Stimulated activated CD4-positive, alpha-beta T cell treated with anti-CD3 and anti-CD28 coated beads, Interleukin-4, amount 100 ng/mL, for 48 hours (primary cell): ENCODE data around the gene TRPV3.
"Not testable (repeated sequence)": the region's sequence is repeated elsewhere in the genome, so short reads cannot be mapped to it uniquely, and the experiment has no call there.

Experiments used
- DNase-seq, 2 donors: peaks; one replicate each; pipeline ENCODE4 v3.0.0-alpha.2; 2020; ENCODE audit warnings: low read depth in 2 of 2

TRPV3 gene

GRCh38 chr17:3557768-3558583, at the start of gene TRPV3:
TSS of gene TRPV3 (minus strand) at chr17:3557812. CDS start at chr17:3554850, 2,962 bp downstream.
- peak; percentile 53 to 69 for DNase-seq

DNA sequence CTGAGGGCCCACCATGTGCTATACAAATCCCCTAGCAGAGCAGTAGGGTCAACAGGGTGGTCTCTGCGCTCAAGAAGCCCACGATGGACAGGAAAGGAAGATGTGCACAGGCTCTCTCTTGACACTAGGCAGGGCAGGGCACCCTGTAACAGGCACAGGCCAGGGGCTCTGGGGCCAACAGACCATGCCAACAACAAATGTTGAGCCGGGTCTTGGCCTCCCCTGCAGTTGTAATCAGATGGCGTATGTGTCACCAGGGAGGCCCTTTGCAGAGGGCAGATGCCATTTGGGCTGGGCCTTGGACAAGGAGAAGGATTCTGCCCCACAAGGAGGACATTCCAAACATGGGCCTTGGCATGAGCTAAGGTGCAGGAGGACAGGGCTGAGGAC, 46.3 kb upstream of the TRPV3 start:
- no peak for DNase-seq

DNA sequence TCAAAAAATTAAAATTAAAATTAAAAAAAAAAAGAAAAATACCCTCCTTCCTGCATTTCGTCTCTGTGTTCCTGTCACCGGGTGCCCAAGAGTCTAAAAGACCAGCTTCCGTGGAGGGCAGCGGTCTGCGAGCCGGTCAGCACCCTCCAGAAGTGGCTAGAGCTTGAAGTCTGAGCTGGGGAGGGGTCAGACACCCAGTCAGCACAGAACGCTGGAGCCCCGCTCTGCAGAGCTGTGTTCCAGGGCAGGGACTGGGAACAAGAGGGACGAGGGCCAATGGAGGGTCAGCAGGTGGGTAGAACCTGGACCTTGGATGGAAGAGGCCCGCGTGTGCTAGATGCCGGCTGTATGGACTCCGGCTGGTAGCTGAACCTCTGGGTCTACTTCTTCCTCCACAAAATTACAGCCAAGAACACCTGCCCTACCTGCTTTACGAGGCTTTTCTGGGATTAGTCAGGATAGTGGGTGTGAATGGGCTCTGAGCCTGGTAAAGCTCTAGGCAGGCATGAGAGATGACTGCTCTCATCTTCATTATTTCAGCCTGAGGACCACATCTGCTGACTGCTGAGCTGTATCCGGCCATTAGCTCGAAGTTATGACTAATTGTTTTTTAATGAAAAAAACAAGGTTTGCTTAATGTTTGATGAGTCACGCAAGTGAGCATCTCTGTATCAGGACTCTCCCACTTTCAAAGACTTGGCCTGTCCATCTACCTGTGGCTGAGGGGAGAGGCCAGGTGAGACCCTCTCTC, 45.7 kb upstream of the TRPV3 start:
- no peak for DNase-seq

- peak in 1 of 2 donors; percentile 18 for DNase-seq
These were observed 44.9 kb upstream of the TRPV3 start for GRCh38 chr17:3602499-3602898.

DNA sequence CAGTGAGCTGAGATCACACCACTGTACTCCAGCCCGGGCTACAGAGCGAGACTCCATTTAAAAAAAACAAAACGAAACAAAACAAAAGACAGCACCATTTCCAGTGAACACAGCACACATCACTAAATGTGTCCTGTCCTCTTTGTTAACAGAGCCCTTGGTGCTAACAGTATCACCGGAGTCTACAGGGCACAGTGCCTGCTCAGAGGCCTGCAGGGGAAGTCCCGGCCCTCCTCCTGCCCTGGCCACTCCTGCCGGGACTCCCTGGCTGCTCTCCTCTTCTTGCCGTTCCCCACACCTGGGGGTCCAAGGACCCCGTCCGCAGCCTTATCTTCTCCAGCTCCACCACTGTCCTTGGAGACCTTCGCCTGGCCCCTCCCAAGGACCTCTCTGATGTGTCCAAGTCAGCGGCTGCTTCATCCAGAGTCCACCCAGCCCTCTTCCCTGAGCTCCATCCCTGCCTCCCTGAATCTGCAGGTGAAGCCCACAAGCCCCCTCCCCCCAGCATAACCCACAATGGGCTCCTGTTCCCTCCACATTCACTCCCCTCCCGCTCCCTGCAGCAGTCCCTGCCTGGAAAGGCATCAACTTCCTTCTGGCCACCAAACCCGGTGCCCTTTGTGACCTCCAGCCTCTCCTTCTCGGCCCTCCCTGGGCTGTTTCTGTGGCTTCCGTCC, 43.1 kb upstream of the TRPV3 start:
- DNase-seq = no peak

DNA sequence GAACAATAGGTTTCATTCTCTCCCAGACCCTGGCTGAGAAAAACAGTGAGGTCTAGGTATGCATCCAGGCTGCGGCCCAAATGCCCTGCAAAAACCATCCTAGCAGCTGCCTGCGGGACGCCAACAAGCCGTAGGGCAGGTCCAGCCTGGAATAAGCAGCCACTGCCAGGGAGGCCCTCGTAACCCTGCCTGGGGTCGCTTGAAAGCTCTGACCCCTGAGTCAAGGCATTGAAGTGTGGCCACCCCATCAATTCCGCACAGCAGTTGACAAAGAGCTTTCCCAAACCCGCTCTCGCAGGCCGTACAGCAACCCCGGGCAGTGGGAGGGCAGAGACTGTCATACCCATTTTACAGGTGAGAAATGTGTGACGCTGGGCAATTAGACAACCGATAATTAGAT, 40.5 kb upstream of the TRPV3 start:
- DNase-seq = no peak

DNA sequence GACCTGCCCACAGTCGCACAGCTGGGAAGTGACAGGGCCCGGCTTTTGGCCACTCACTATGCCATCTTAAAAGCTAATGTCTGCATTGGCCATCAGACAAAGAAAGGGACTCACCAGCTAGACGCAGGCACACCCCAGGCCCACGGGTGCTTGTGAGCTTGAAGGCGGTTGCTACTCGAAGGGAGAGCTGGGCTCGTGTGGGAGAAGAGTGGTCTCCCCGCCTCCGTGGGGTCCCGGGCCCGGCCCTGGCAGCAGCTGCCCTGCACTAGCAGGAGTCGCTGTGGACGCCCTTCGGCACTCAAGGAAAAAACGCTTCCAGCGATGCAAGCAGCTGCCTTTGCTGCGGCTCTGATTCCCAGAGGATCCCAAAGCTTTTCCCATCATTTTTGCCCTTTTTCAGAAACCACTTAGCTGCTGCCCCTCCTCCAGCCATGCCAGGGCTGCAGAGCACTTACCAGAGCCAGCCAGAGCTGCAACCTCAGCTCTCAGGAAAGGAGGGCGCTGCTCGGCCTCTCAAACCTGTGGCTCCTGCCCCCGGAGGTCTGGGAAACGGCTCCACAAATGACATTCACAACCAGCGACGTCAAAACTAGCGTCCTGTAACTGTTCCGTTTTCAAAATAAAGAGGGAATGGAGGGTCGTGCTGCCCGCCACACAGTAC, 39.3 kb upstream of the TRPV3 start:
- DNase-seq = no peak

GRCh38 chr17:3594976-3595375, 37.4 kb upstream of the TRPV3 start:
- no peak for DNase-seq

DNA sequence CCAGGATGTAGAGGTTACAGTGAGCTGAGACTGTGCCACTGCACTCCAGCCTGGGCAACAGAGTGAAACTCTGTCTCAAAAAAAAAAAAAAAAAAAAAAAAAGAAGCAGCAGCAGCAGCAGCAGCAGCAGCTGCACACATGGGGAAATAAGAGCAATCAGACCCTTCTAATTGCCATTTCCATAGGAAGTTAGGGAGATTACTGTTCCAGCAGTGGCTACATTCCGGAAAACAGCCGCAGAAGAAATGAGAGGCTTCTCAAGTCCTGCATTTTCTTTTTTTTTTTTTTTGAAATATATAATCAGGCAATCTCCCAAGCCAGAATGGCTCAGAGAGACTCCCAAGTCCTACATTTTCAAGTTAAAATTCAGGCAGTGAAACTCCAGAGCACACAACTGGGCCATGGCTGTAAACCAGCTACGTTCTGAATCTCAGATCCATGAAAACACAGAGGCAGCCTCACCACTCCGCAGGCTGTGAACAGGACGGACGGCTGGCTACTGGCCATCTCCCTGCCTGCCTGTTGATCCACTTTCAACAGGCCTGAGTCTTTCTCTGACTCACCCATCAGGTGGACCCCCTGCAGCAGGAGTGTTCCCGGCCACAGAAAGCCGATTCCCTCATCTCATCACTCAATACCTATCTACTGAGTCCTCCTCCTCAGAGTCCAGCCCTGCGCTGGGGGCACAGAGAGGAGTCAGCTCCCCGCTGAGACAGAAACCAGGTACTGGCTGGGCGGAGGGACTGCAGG, 36.6 kb upstream of the TRPV3 start:
- no peak for DNase-seq

GRCh38 chr17:3593384-3593783, 35.8 kb upstream of the TRPV3 start:
- no peak for DNase-seq

- no peak for DNase-seq
These were observed 34.7 kb upstream of the TRPV3 start for GRCh38 chr17:3592216-3592860.

- no peak for DNase-seq
These were observed 33.2 kb upstream of the TRPV3 start for GRCh38 chr17:3590768-3591167.

DNA sequence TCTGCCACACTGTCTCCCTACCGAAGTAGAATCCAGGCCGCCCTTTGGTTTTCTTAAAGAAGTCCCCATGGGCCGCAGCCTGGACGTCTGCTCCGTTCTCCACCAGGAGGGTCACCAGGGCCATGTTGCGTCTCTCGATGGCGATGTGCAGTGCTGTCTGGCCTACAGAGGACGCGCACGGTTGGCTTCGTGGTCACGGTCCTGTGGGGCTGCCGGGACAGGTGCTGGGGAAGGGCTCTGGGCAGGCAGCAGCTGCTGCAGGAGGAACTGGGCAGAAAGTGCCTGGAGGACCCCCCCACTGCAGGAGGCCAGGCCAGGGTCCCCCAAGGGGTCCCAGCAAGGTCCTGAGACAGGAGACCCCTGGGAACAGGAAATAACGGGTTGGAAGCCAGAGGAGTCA, 32.6 kb upstream of the TRPV3 start:
- DNase-seq = no peak

GRCh38 chr17:3589784-3590183, 32.2 kb upstream of the TRPV3 start:
- DNase-seq = no peak

DNA sequence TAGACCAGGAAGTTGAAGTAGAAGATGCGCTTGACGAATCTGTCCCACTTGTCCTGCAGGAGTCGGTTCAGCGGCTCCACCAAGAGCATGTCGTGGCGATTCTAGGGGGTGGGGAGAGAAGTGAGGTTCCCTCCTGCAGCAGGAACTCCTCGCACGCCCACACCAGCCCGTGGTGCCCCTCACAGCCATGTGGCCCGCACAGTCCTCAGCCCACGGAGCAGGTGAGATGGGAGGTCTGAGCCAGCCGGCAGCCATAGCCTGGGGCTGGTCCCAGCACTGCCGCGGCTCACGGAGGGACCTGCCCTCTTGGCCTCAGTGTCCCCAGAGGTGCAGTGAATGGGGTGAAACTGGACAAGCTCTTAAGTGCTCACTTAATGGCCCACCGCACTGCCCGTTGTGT, 28.2 kb upstream of the TRPV3 start:
- DNase-seq = no peak

DNA sequence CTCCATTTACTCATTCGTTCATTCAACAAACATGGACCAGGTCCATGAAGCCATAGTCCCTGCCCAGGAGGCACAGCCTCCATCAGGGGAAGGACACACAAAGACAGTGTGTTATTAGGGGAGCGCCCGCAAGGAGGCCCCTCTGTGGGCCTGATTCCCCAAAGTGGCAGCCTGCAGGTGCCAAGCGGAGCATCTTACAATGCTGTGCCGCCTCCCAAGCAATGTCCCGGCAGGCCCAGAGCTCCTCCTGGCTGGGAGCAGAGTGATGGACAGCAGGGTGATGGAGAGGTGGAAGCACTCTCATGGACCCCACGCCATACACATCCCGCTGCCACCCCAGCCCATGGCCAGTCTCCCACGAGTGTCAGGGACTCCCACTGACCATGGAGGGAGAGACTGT, 25.8 kb upstream of the TRPV3 start:
- DNase-seq = no peak

- no peak for DNase-seq
These were observed 25.3 kb upstream of the TRPV3 start for GRCh38 chr17:3582915-3583314.

- not testable (repeated sequence) for DNase-seq
These were observed 21.1 kb upstream of the TRPV3 start for GRCh38 chr17:3578667-3579066.

DNA sequence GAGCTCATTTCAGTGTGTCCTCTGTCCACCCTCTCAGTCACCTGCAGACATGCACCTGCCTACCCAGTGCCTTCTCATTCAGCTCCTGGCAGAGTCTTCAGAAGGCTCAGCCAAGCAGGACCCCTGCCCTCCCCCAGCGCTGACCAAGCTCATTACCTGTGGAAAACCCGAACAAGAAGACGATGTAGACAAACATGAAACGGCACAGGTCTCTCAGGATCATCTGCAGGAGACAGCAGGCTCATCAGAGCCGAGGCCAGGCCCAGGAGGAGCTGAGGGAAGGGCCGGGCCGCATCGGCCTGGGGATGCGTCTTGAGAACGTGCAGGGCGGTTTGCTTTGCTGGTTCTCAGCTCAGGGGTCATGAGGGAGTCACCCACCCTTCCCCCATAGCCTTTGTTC, 19.4 kb upstream of the TRPV3 start:
- DNase-seq = no peak

- no peak for DNase-seq
These were observed 17.9 kb upstream of the TRPV3 start for GRCh38 chr17:3575511-3575910.

DNA sequence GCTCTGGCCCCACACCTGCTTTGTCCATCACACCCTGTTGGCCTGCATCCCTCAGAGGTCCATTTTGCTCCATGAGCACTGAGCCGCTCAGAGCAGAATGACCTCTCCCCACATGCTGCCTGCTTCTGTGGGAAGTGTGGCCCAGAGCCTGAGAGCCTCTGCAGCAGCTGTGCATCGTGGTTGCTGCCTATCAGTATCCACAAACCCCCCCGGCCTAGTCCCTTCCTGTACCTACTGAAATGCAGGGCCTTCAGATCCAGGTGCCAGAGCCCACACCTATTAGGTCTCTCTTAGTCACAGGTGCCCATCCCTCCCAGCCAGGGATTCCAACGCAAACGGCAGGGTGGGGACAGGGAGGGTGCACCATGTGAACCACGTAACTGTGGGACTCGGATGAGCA, 16.6 kb upstream of the TRPV3 start:
- DNase-seq = no peak
